NCI-H2081 (cell line): ENCODE measurements around the gene PEX6.

Experiments used
- DNase-seq, 2 experiments: peaks; one replicate each; lab custom pipeline; 2025; lab: John Stamatoyannopoulos, UW

PEX6 gene

GRCh38 chr6:42933205-42933604 lies 45.8 kb downstream of the PEX6 start:
- DNase-seq: no peak

GRCh38 chr6:42932412-42932811 lies 46.6 kb downstream of the PEX6 start:
- no peak for DNase-seq

GRCh38 chr6:42929821-42930360 lies 49.1 kb downstream of the PEX6 start:
- peak; percentile 38 to 50 for DNase-seq

- DNase-seq: peak; percentile 93 to 98
Measured at GRCh38 chr6:42928986-42929820, 49.8 kb downstream of the PEX6 start, which contains the start of gene CNPY3. Gene CNPY3 (plus strand): TSS chr6:42929480. CDS start chr6:42929571, 91 bp downstream.

GRCh38 chr6:42925248-42925857 lies 53.6 kb downstream of the PEX6 start:
- no peak for DNase-seq

GRCh38 chr6:42923666-42924065 lies 55.3 kb downstream of the PEX6 start:
- no peak for DNase-seq

GRCh38 chr6:42921801-42922200 lies 57.2 kb downstream of the PEX6 start:
- no peak for DNase-seq

- no peak for DNase-seq
Measured at GRCh38 chr6:42916288-42916687, 62.7 kb downstream of the PEX6 start.

- DNase-seq: no peak
Measured at GRCh38 chr6:42915732-42916131, 63.2 kb downstream of the PEX6 start, which contains the start of gene PTCRA. Gene PTCRA (plus strand): TSS chr6:42916053. CDS start chr6:42916070, 17 bp downstream.

- no peak for DNase-seq
Measured at GRCh38 chr6:42914546-42914945, 64.4 kb downstream of the PEX6 start.
